ENCODE data around the gene SLC30A4. TPM values are rescaled to one million over a fixed set of nuclear protein-coding genes. Genes with fewer than 3 reads are reported as not detected.

The SLC30A4 gene
- total and polyA plus RNA-seq, 2 of the 4 experiments (the other 2 are of a cell fraction) = 2.1 to 5.6 TPM

- TF ChIP-seq USF2 (IDR thresholded peaks at IDR 0.05; ENCODE audit: low read depth, low read length) = no peak
These were observed 64.7 kb downstream of the SLC30A4 start (continued) for GRCh38 chr15:45457641-45458539.

GRCh38 chr15:45457220-45457619 lies 65.3 kb downstream of the SLC30A4 start:
- H3K27me3 ChIP-seq (ENCODE audit: control insufficient read depth, insufficient read depth, low read length) = no peaks in the 10 kb centered on the region
- H4K20me1 ChIP-seq (ENCODE audit: insufficient read depth, low read length) = no peaks in the 10 kb centered on the region
- H2AK5ac ChIP-seq (ENCODE audit: low read depth, low read length) = peak overlapping the region; percentile 72
- intact Hi-C loops (cut with micrococcal nuclease) (loop anchor here (1.0 kb wide), 4 partner anchors 27 to 294 kb away; no protein-coding TSS in a partner anchor), in situ Hi-C loops (cut with MboI; ENCODE audit: low sequenced_read_pairs) (loop anchor here (10.0 kb wide), 1 partner anchor 158 kb away; no protein-coding TSS in a partner anchor), dilution Hi-C loops (cut with HindIII; ENCODE audit: low sequenced_read_pairs, unreplicated experiment) (no loop called here)
- H2BK120ac ChIP-seq (ENCODE audit: low read depth, low read length) = peak overlapping the region; percentile 84
- H3K14ac ChIP-seq (replicated peaks; ENCODE audit: low read depth, low read length) = peak overlapping the region; percentile 36; the same call in 1 of the 2 replicates
- no peak for ATAC-seq (ENCODE audit: low read depth)
- no peaks in the 10 kb centered on the region for H3K36me3 ChIP-seq (ENCODE audit: control insufficient read depth, insufficient read depth, low read length)
- ChIA-PET CTCF (interaction anchor here (0.7 to 3.8 kb wide), 18 partner anchors 12 to 335 kb away, joined by 3 to 48 read pairs (median 4); a partner anchor contains a TSS), POLR2A (ENCODE audit: unreplicated experiment) (no interaction called here)
- no peak overlapping the region for H3K4me3 ChIP-seq (ENCODE audit: insufficient read depth, low read depth, low read length)
- no peaks in the 10 kb centered on the region; a peak in 1 of 4 replicates for H3K79me1 ChIP-seq (ENCODE audit: low read depth in 1 of 2, low read length in 2 of 2)
- H2AFZ ChIP-seq (replicated peaks; ENCODE audit: low read length, poor library complexity) = peak overlapping the region; percentile 74
- peak overlapping the region; percentile 85 for H2BK5ac ChIP-seq (ENCODE audit: low read depth, low read length, poor library complexity, severe bottlenecking)
- no CpG with 5 or more reads among the region's 5 CpGs for WGBS, 2 experiments (ENCODE audit: extremely low coverage in 2 of 2, insufficient read length in 1 of 2)
- H2AK9ac ChIP-seq (replicated peaks; ENCODE audit: low read depth, low read length, poor library complexity) = peak overlapping the region; percentile 79
- peak overlapping the region; percentile 81; the same call in 2 of the 3 replicates for H2BK15ac ChIP-seq (ENCODE audit: low read depth, low read length)
- peak overlapping the region; percentile 89; the same call in 1 of the 2 replicates for H2BK20ac ChIP-seq (ENCODE audit: low read depth, low read length)
- H3K4ac ChIP-seq (ENCODE audit: low read depth, low read length) = peak overlapping the region; percentile 83
- no peak for DNase-seq
- H3K56ac ChIP-seq (ENCODE audit: extremely low read depth, insufficient read depth, low read length) = no peak overlapping the region
- peak overlapping the region; percentile 77 for H4K91ac ChIP-seq (ENCODE audit: insufficient read depth, low read depth, low read length)
- BruUV-seq (replicated peaks) = no TSS peak
- H3K18ac ChIP-seq (ENCODE audit: low read depth, low read length) = peak overlapping the region; percentile 36; the same call in 1 of the 2 replicates
- H3K23ac ChIP-seq (ENCODE audit: low read depth, low read length) = peak overlapping the region; percentile 48; the same call in 1 of the 2 replicates
- peaks cover 19% of the 10 kb centered on the region for H3K4me1 ChIP-seq (ENCODE audit: control insufficient read depth, insufficient read depth, low read length)
- H3K9ac ChIP-seq (ENCODE audit: low read depth, low read length) = no peak overlapping the region
- peak overlapping the region; percentile 57 for H3K27ac ChIP-seq (ENCODE audit: insufficient read depth, low read length)
- peak overlapping the region; percentile 26 to 71 for H4K8ac ChIP-seq (ENCODE audit: low read depth in 2 of 2, low read length in 2 of 2)
- H4K5ac ChIP-seq (ENCODE audit: low read depth, low read length) = peak overlapping the region; percentile 26; the same call in 1 of the 2 replicates
- no peaks in the 10 kb centered on the region for H3K9me3 ChIP-seq (ENCODE audit: control insufficient read depth, insufficient read depth, low read length)
- H3K4me2 ChIP-seq (ENCODE audit: low read depth, low read length) = no peak overlapping the region
- no peaks in the 10 kb centered on the region; the same call in none of the 2 replicates for H3K9me1 ChIP-seq (ENCODE audit: insufficient read depth, low read length)
- TF ChIP-seq CEBPB (IDR thresholded peaks at IDR 0.05; ENCODE audit: low read depth, low read length) (no peak), POLR2A (IDR thresholded peaks at IDR 0.05; ENCODE audit: low read depth, low read length) (no peak), BHLHE40 (IDR thresholded peaks at IDR 0.05; ENCODE audit: low read depth, low read length) (no peak), RFX5 (IDR thresholded peaks at IDR 0.05; ENCODE audit: low read depth, low read length) (no peak), USF2 (IDR thresholded peaks at IDR 0.05; ENCODE audit: low read depth, low read length) (no peak), MAFK (IDR thresholded peaks at IDR 0.05; ENCODE audit: low read depth, low read length) (no peak), CHD1 (IDR thresholded peaks at IDR 0.05; ENCODE audit: low read depth, low read length) (no peak), SMC3 (IDR thresholded peaks at IDR 0.05; ENCODE audit: low read depth, low read length) (no peak), MXI1 (IDR thresholded peaks at IDR 0.05; ENCODE audit: borderline replicate concordance, low read depth, low read length) (no peak), CTCF (conservative IDR thresholded peaks at IDR 0.05; ENCODE audit: low read depth, low read length) (no peak), NFE2L2 (IDR thresholded peaks at IDR 0.05; ENCODE audit: low read depth, low read length) (no peak), FOS (IDR thresholded peaks at IDR 0.05; ENCODE audit: low read depth, low read length) (no peak)
